NB4 (cell line): Measurements from ENCODE around the gene THSD7A.

Source experiments
- MYC ChIP-seq: IDR thresholded peaks from 2 replicates; pipeline ENCODE4 v1.6.1; 2011; ENCODE audit warnings: low read depth, low read length
- TF ChIP-seq, protein P1 (sequence below): IDR thresholded peaks from one replicate; pipeline ENCODE4 v1.5.1; 2012; ENCODE audit warnings: low read depth, low read length

DNA sequence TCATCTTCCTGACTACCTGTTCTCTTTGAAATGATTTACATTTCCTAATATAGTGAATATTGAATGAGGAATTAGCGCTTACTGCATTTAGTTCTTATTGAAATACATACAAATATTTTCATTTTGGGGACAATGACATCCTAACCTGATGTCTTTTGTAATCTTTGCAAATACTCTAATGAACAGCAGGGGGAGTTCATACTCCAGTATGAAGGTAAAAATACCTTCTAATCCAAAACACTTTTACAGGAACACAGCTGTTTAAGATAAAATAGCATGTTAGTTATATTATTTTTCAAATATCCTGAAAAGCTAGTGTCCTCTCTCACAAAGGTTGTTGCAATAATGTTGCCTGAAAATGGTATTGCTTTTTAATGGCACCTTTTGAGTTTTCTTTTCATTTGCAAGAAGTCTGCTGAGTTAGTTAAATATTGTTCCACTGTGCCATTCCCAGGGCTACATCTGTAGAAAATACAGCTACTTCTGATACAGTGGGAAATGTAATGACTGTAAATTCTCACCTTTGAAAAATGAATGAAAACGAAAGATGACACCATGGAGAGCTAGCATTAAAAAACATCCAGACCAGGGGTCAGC lies 458.4 kb downstream of the THSD7A start:
- no peak for TF ChIP-seq MYC
- TF ChIP-seq, protein P1, sequence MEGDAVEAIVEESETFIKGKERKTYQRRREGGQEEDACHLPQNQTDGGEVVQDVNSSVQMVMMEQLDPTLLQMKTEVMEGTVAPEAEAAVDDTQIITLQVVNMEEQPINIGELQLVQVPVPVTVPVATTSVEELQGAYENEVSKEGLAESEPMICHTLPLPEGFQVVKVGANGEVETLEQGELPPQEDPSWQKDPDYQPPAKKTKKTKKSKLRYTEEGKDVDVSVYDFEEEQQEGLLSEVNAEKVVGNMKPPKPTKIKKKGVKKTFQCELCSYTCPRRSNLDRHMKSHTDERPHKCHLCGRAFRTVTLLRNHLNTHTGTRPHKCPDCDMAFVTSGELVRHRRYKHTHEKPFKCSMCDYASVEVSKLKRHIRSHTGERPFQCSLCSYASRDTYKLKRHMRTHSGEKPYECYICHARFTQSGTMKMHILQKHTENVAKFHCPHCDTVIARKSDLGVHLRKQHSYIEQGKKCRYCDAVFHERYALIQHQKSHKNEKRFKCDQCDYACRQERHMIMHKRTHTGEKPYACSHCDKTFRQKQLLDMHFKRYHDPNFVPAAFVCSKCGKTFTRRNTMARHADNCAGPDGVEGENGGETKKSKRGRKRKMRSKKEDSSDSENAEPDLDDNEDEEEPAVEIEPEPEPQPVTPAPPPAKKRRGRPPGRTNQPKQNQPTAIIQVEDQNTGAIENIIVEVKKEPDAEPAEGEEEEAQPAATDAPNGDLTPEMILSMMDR = peak; percentile 34
